BJ (cell line): ENCODE measurements around the gene HNRNPUL2. TPM values are rescaled to one million over a fixed set of nuclear protein-coding genes. Genes with fewer than 3 reads are reported as not detected.

Source experiments
- CTCF ChIA-PET: fragments of 350-600 bp; formaldehyde crosslinking; extraction: SDS; loops from one replicate; lab custom pipeline; 2021; ENCODE audit warnings: antibody characterized with exemption, inconsistent platforms; lab: Yijun Ruan, JAX
- POLR2A ChIA-PET: fragments of 300-600 bp; sonication (Branson Sonifier 250); formaldehyde crosslinking; extraction: SDS; loops from one replicate; lab custom pipeline; 2021; ENCODE audit warnings: antibody characterized with exemption; lab: Charles Lee
- DNase-seq: peaks from one replicate; pipeline ENCODE4 v3.0.0-alpha.2; 2011; ENCODE audit warnings: low read depth
- H3K27me3 ChIP-seq: 2 replicates; pipeline ENCODE4 v1.6.0; 2011; ENCODE audit warnings: low read length; ENCODE audit not compliant: control insufficient read depth, insufficient read depth
- H3K36me3 ChIP-seq: 2 replicates; pipeline ENCODE4 v1.5.1; 2011; ENCODE audit warnings: low read length; ENCODE audit not compliant: control insufficient read depth, insufficient read depth
- H3K4me3 ChIP-seq: 2 replicates; pipeline ENCODE4 v1.5.1; 2011; ENCODE audit warnings: low read depth, mild to moderate bottlenecking, control low read depth, low read length
- polyA plus RNA-seq: library from polyadenylated mRNA; depleted of rRNA; stranded (reverse); fragments of >200 nt; gene quantifications from 2 replicates; pipeline ENCODE4 v1.2.3, GENCODE V29; 2011
- TF ChIP-seq, protein P1 (sequence below): IDR thresholded peaks from 2 replicates; pipeline ENCODE4 v1.5.1; 2011; ENCODE audit warnings: low read depth, mild to moderate bottlenecking, control low read depth, inconsistent platforms, low read length, moderate library complexity; ENCODE audit not compliant: insufficient read depth

The HNRNPUL2 gene
- polyA plus RNA-seq, 1 experiment, result 10.0 TPM

DNA sequence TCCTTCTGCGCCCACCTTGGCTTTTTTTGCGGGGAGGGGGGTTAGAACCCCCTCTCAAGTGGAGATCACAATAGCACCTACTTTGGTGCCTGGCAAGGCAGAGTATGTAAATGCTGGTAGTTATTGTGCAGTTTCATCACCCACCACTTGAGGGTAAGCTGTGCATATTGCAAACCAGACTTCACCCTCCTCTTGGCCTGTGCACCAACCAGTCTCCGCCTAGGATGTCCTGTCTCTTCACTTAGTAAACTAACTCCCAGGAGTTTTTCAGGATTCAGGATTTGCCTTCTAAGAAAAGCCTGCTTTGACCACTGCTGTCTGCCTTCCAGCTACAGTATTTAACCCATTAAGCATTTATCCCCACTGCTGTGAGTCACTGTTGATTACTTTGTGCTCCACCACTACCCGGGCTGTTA lies 46.4 kb downstream of the HNRNPUL2 start:
- no peak overlapping the region for H3K4me3 ChIP-seq
- ChIA-PET CTCF (interaction anchor here (0.6 to 3.3 kb wide), 28 partner anchors 9 to 299 kb away, joined by 3 to 40 read pairs (median 4); partner anchors contain the start of genes C11orf98, CSKMT, EML3 and GNG3), POLR2A (no interaction called here)
- H3K36me3 ChIP-seq, result peaks cover 11% of the 10 kb centered on the region
- H3K27me3 ChIP-seq, result no peaks in the 10 kb centered on the region
- no peak for DNase-seq
- TF ChIP-seq, protein P1, sequence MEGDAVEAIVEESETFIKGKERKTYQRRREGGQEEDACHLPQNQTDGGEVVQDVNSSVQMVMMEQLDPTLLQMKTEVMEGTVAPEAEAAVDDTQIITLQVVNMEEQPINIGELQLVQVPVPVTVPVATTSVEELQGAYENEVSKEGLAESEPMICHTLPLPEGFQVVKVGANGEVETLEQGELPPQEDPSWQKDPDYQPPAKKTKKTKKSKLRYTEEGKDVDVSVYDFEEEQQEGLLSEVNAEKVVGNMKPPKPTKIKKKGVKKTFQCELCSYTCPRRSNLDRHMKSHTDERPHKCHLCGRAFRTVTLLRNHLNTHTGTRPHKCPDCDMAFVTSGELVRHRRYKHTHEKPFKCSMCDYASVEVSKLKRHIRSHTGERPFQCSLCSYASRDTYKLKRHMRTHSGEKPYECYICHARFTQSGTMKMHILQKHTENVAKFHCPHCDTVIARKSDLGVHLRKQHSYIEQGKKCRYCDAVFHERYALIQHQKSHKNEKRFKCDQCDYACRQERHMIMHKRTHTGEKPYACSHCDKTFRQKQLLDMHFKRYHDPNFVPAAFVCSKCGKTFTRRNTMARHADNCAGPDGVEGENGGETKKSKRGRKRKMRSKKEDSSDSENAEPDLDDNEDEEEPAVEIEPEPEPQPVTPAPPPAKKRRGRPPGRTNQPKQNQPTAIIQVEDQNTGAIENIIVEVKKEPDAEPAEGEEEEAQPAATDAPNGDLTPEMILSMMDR, result peak; percentile 67

DNA sequence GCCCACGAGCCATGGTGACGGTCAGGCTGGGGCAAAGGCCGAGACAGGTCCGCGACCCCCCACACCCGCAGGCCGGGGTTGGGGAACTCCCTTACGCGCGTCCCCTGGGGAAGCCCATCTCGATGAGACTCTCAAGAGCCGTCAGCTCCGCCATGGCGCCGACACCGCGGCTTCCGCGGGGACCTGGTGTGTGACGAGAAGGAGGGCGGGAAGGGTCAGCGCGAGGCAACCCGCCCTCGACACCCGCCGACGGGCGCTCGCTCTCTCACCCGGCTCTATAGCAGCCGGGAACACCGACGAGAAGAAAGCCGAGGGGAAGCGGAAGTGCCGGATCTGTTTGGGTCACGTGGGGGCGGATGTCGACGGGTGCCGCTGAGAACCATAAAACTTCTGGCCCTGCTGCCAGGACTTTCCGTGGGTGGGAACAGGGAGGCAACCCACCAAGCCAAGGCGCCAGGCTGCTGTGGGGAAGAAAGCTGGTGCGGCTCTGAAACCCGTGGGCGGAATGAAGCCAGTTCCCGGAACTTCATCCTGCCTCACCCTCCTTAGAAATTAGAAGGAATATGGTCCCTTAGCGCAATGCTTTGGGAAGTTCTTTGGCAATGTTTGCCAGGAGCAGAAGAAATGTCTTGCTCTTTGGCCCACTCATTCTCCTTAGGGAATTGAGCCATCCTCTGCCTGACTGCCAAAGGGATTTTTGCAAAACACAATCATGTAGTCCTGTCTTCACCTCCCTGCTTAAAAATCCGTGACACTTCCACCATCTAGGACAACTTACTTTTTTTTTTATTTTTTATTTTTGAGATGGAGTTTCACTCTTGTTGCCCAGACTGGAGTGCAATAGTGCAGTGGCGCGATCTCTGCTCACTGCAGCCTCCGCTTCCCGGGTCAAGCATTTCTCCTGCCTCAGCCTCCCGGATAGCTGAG lies 48.2 kb downstream of the HNRNPUL2 start, which contains the start of gene UBXN1:
Gene UBXN1 (minus strand): TSS at position 304 of the 927 bp plus-strand sequence. CDS start 150 bp downstream, at position 154.
- TF ChIP-seq, protein P1, result no peak
- ChIA-PET CTCF (interaction anchor here (0.7 to 3.3 kb wide), 7 partner anchors 11 to 67 kb away, joined by 3 to 40 read pairs (median 5); partner anchors contain the start of genes BSCL2, C11orf98, CSKMT and EML3), POLR2A (interaction anchor here (0.6 kb wide), 3 partner anchors 13 to 187 kb away, joined by 3 to 7 read pairs (median 5); no protein-coding TSS in a partner anchor)
- Histone ChIP-seq H3K36me3 (peaks cover 11% of the 10 kb centered on the region), H3K4me3 (peak within 1 kb of the TSS; percentile 74), H3K27me3 (no peaks in the 10 kb centered on the region)
- no peak for DNase-seq

DNA sequence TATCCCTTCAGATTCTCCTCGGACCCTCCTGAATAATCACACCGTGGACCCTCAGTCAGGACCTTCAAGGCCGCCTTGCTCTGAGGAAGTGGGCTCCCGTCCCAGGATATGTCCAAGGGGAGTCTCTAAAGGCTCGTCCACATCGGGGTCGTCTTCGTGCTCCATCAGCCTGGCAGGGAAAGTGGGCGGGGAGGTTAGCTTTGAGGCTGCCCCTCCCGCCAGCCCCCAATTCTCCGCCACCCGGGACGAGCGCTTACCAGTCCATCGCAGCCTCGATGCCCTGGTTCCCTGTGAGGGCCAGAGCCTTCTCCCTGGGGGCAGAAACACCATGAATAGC lies 48.9 kb downstream of the HNRNPUL2 start:
- TF ChIP-seq, protein P1, result no peak
- Histone ChIP-seq H3K4me3 (peak overlapping the region; percentile 74), H3K27me3 (no peaks in the 10 kb centered on the region), H3K36me3 (peaks cover 13% of the 10 kb centered on the region)
- POLR2A ChIA-PET, result no interaction called here
- CTCF ChIA-PET, result interaction anchor here (0.7 to 1.0 kb wide), 2 partner anchors 16 to 29 kb away, joined by 3 to 4 read pairs; partner anchors contain the start of genes BSCL2 and GNG3
- no peak for DNase-seq

DNA sequence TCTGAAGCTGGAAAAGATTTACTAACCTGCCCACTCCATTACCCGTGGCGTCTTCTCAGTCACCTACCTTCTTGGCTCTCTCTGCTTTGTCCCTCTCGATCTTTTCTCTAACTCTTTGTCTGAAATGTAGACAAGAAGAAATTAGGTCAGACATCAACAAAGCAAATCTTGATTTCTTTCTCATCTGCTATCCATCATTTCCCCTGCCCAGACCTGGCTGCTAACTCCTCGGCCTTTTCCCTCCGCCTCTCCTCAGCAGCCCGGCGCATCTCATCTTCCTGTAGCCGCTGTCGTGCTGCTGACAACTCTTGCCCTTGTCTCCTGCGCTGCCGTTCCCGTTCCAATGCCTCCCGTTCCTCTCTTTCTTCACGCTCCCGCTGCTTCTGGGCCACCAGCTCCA lies 49.5 kb downstream of the HNRNPUL2 start:
- no peaks in the 10 kb centered on the region for H3K27me3 ChIP-seq

More for the DNA sequence above, 49.5 kb downstream of the HNRNPUL2 start:
- Histone ChIP-seq H3K36me3 (peaks cover 13% of the 10 kb centered on the region), H3K4me3 (peak overlapping the region; percentile 74; the same call in 1 of the 2 replicates)
- POLR2A ChIA-PET, result no interaction called here
- CTCF ChIA-PET, result interaction anchor here (1.7 kb wide), 1 partner anchor 11 kb away, joined by 5 read pairs; the partner anchor contains the start of gene LRRN4CL
- TF ChIP-seq, protein P1, result no peak
- DNase-seq, result no peak
